ENCODE data around the gene THEMIS2. TPM values are rescaled to one million over a fixed set of nuclear protein-coding genes. Genes with fewer than 3 reads are reported as not detected.

Gene THEMIS2
- total RNA-seq, 1 donor from 2014 or later: 0.79 TPM

GRCh38 chr1:27863538-27863915 lies 8.8 kb upstream of the THEMIS2 start:
- H3K79me2 ChIP-seq (ENCODE audit: insufficient read depth, low read length): no peaks in the 10 kb centered on the region
- TF ChIP-seq EZH2 (IDR thresholded peaks at IDR 0.05; ENCODE audit: insufficient read depth, low read length) (no peak), CTCF (IDR thresholded peaks at IDR 0.05; ENCODE audit: insufficient read depth, low read depth, low read length) (no peak)
- H3K9me3 ChIP-seq (ENCODE audit: insufficient read depth, low read depth, low read length): no peaks in the 10 kb centered on the region
- peaks cover 6% of the 10 kb centered on the region for H3K27me3 Mint-ChIP-seq (ENCODE audit: low read depth, unreplicated experiment)
- no peaks in the 10 kb centered on the region for H4K20me1 ChIP-seq (ENCODE audit: insufficient read depth, low read length)
- H3K4me1 Mint-ChIP-seq (ENCODE audit: low read depth, unreplicated experiment): peaks cover 9% of the 10 kb centered on the region
- peak overlapping the region; percentile 47 for H3K27ac ChIP-seq (ENCODE audit: low read depth, low read length)
- no peaks in the 10 kb centered on the region for H3K36me3 Mint-ChIP-seq (ENCODE audit: low read depth, unreplicated experiment)
- no peaks in the 10 kb centered on the region for H3K9me3 Mint-ChIP-seq (ENCODE audit: unreplicated experiment)
- no peak overlapping the region for H2AFZ ChIP-seq (ENCODE audit: low read depth, low read length)
- H3K4me3 Mint-ChIP-seq (ENCODE audit: unreplicated experiment): no peak overlapping the region
- peaks cover 12% of the 10 kb centered on the region for H3K4me1 ChIP-seq (ENCODE audit: insufficient read depth, low read length)
- H3K36me3 ChIP-seq (ENCODE audit: insufficient read depth, low read length): no peaks in the 10 kb centered on the region
- DNase-seq (ENCODE audit: low read depth) (no peak), FAIRE-seq (no peak)
- H3K4me2 ChIP-seq (ENCODE audit: low read length): peak overlapping the region; percentile 50
- H3K9ac ChIP-seq (ENCODE audit: low read length): peak overlapping the region; percentile 44
- H3K4me3 ChIP-seq (ENCODE audit: insufficient read depth, low read depth, low read length): no peak overlapping the region
- H3K27me3 ChIP-seq (ENCODE audit: insufficient read depth, low read length): no peaks in the 10 kb centered on the region
- H3K27ac Mint-ChIP-seq (ENCODE audit: unreplicated experiment): peak overlapping the region; percentile 26

- no peaks in the 10 kb centered on the region for H3K27me3 ChIP-seq (ENCODE audit: insufficient read depth, low read length)
- H3K4me3 Mint-ChIP-seq (ENCODE audit: unreplicated experiment): no peak overlapping the region
- FAIRE-seq (no peak), DNase-seq (ENCODE audit: low read depth) (no peak)
- H3K9me3 Mint-ChIP-seq (ENCODE audit: unreplicated experiment): no peaks in the 10 kb centered on the region
- H4K20me1 ChIP-seq (ENCODE audit: insufficient read depth, low read length): no peaks in the 10 kb centered on the region
- no peaks in the 10 kb centered on the region for H3K36me3 Mint-ChIP-seq (ENCODE audit: low read depth, unreplicated experiment)
- no peaks in the 10 kb centered on the region for H3K36me3 ChIP-seq (ENCODE audit: insufficient read depth, low read length)
- peaks cover 12% of the 10 kb centered on the region for H3K4me1 ChIP-seq (ENCODE audit: insufficient read depth, low read length)
- peaks cover 9% of the 10 kb centered on the region for H3K4me1 Mint-ChIP-seq (ENCODE audit: low read depth, unreplicated experiment)
- H3K9ac ChIP-seq (ENCODE audit: low read length): no peak overlapping the region
- no peak overlapping the region for H3K27ac Mint-ChIP-seq (ENCODE audit: unreplicated experiment)
- no peaks in the 10 kb centered on the region for H3K79me2 ChIP-seq (ENCODE audit: insufficient read depth, low read length)
- no peak overlapping the region for H3K4me2 ChIP-seq (ENCODE audit: low read length)
- H2AFZ ChIP-seq (ENCODE audit: low read depth, low read length): no peak overlapping the region
- no peaks in the 10 kb centered on the region for H3K9me3 ChIP-seq (ENCODE audit: insufficient read depth, low read depth, low read length)
- TF ChIP-seq EZH2 (IDR thresholded peaks at IDR 0.05; ENCODE audit: insufficient read depth, low read length) (no peak), CTCF (IDR thresholded peaks at IDR 0.05; ENCODE audit: insufficient read depth, low read depth, low read length) (no peak)
- H3K27ac ChIP-seq (ENCODE audit: low read depth, low read length): no peak overlapping the region
- no peak overlapping the region for H3K4me3 ChIP-seq (ENCODE audit: insufficient read depth, low read depth, low read length)
- peaks cover 4% of the 10 kb centered on the region for H3K27me3 Mint-ChIP-seq (ENCODE audit: low read depth, unreplicated experiment)
Measured at GRCh38 chr1:27864264-27864895, 8.0 kb upstream of the THEMIS2 start.

- H3K9me3 ChIP-seq (ENCODE audit: insufficient read depth, low read depth, low read length): no peaks in the 10 kb centered on the region
- peaks cover 12% of the 10 kb centered on the region for H3K4me1 ChIP-seq (ENCODE audit: insufficient read depth, low read length)
- no peak overlapping the region for H2AFZ ChIP-seq (ENCODE audit: low read depth, low read length)
- FAIRE-seq (no peak), DNase-seq (ENCODE audit: low read depth) (no peak)
- peaks cover 9% of the 10 kb centered on the region for H3K4me1 Mint-ChIP-seq (ENCODE audit: low read depth, unreplicated experiment)
- no peak overlapping the region for H3K9ac ChIP-seq (ENCODE audit: low read length)
- H3K4me2 ChIP-seq (ENCODE audit: low read length): no peak overlapping the region
- H3K27ac Mint-ChIP-seq (ENCODE audit: unreplicated experiment): no peak overlapping the region
- no peaks in the 10 kb centered on the region for H3K36me3 ChIP-seq (ENCODE audit: insufficient read depth, low read length)
- no peaks in the 10 kb centered on the region for H3K79me2 ChIP-seq (ENCODE audit: insufficient read depth, low read length)
- H4K20me1 ChIP-seq (ENCODE audit: insufficient read depth, low read length): no peaks in the 10 kb centered on the region
- H3K27me3 ChIP-seq (ENCODE audit: insufficient read depth, low read length): no peaks in the 10 kb centered on the region
- H3K9me3 Mint-ChIP-seq (ENCODE audit: unreplicated experiment): no peaks in the 10 kb centered on the region
- H3K27me3 Mint-ChIP-seq (ENCODE audit: low read depth, unreplicated experiment): no peaks in the 10 kb centered on the region
- H3K27ac ChIP-seq (ENCODE audit: low read depth, low read length): no peak overlapping the region
- no peaks in the 10 kb centered on the region for H3K36me3 Mint-ChIP-seq (ENCODE audit: low read depth, unreplicated experiment)
- no peak overlapping the region for H3K4me3 Mint-ChIP-seq (ENCODE audit: unreplicated experiment)
- H3K4me3 ChIP-seq (ENCODE audit: insufficient read depth, low read depth, low read length): no peak overlapping the region
- TF ChIP-seq EZH2 (IDR thresholded peaks at IDR 0.05; ENCODE audit: insufficient read depth, low read length): no peak
Measured at GRCh38 chr1:27865821-27866220, 6.5 kb upstream of the THEMIS2 start.
